H1 (cell line): ENCODE measurements around the gene MXRA7. TPM values are rescaled to one million over a fixed set of nuclear protein-coding genes. Genes with fewer than 3 reads are reported as not detected.

Experiments
- CTCF ChIA-PET: fragments of 300-600 bp; sonication (Branson Sonifier 250); formaldehyde crosslinking; loops from one replicate; lab custom pipeline; 2021; ENCODE audit not compliant: partially characterized antibody; lab: Charles Lee
- POLR2A ChIA-PET: fragments of 300-600 bp; sonication (Branson Sonifier 250); formaldehyde crosslinking; loops from one replicate; lab custom pipeline; 2021; ENCODE audit warnings: inconsistent platforms; ENCODE audit not compliant: partially characterized antibody; lab: Charles Lee
- DNase-seq, 2 experiments: peaks; one replicate each; pipeline versions ENCODE4 v3.0.0 to v3.0.0-alpha.2; 2010 to 2022; ENCODE audit warnings: low spot score in 2 of 2, low read depth in 1 of 2, mixed read lengths in 1 of 2
- FAIRE-seq: peaks from 2 replicates; lab custom pipeline; 2011; peaks lifted over from hg19 to GRCh38; lab: Jason Lieb, UNC
- H2AFZ ChIP-seq: 2 replicates; pipeline ENCODE4 v1.8.1; 2012; ENCODE audit warnings: low read length, inconsistent platforms
- H2AK5ac ChIP-seq: 2 replicates; pipeline ENCODE4 v1.6.1; 2013; ENCODE audit warnings: low read depth, low read length
- H2BK120ac ChIP-seq: replicated peaks from 2 replicates; pipeline ENCODE3; 2013; ENCODE audit warnings: low read depth, low read length, inconsistent platforms
- H2BK12ac ChIP-seq: 2 replicates; pipeline ENCODE4 v1.6.1; 2013; ENCODE audit warnings: low read depth, low read length
- H2BK15ac ChIP-seq: 2 replicates; pipeline ENCODE4 v1.6.1; 2013; ENCODE audit warnings: low read length
- H2BK20ac ChIP-seq: 2 replicates; pipeline ENCODE4 v1.6.1; 2013; ENCODE audit warnings: low read length
- H2BK5ac ChIP-seq: 2 replicates; pipeline ENCODE4 v1.6.1; 2013; ENCODE audit warnings: low read depth, low read length
- H3K14ac ChIP-seq: 2 replicates; pipeline ENCODE4 v1.6.1; 2013; ENCODE audit warnings: inconsistent platforms; ENCODE audit not compliant: insufficient read length
- H3K18ac ChIP-seq: 2 replicates; pipeline ENCODE4 v1.6.1; 2013; ENCODE audit warnings: low read length; ENCODE audit errors: extremely low read depth
- H3K23ac ChIP-seq: 2 replicates; pipeline ENCODE4 v1.6.1; 2013; ENCODE audit warnings: inconsistent platforms; ENCODE audit not compliant: insufficient read length
- H3K23me2 ChIP-seq: 2 replicates; pipeline ENCODE4 v1.6.1; 2013; ENCODE audit warnings: low read depth, low read length
- H3K27ac ChIP-seq: 2 replicates; pipeline ENCODE4 v1.6.1; 2011; ENCODE audit warnings: low read depth, low read length, inconsistent platforms
- H3K27me3 ChIP-seq, 4 experiments: replicated peaks in 1 of 4; 1 replicate in 1 of 4; 2 replicates in 3 of 4; pipeline versions ENCODE4 v1.6.1 to v1.8.1; 2011 to 2013; ENCODE audit warnings: low read length in 3 of 4, mild to moderate bottlenecking in 3 of 4, inconsistent platforms in 2 of 4, mixed read lengths in 2 of 4, moderate library complexity in 1 of 4; ENCODE audit not compliant: control insufficient read depth in 3 of 4, insufficient read depth in 3 of 4; ENCODE audit errors: extremely low read depth in 1 of 4
- H3K36me3 ChIP-seq, 4 experiments: 2 replicates each; pipeline versions ENCODE4 v1.6.1 to v1.8.1; 2011 to 2013; ENCODE audit warnings: mild to moderate bottlenecking in 4 of 4, low read length in 3 of 4, moderate library complexity in 2 of 4, control low read depth in 1 of 4, inconsistent platforms in 1 of 4; ENCODE audit not compliant: insufficient read depth in 4 of 4, control insufficient read depth in 2 of 4
- H3K4ac ChIP-seq: replicated peaks from 2 replicates; pipeline ENCODE3; 2013; ENCODE audit warnings: low read length, low read depth, mixed read lengths, inconsistent platforms; ENCODE audit not compliant: insufficient read length
- H3K4me1 ChIP-seq, 4 experiments: replicated peaks in 1 of 4; 1 replicate in 1 of 4; 2 replicates in 3 of 4; pipeline versions ENCODE4 v1.6.1 to v1.8.1; 2011 to 2013; ENCODE audit warnings: low read length in 3 of 4, inconsistent platforms in 2 of 4, mixed read lengths in 1 of 4; ENCODE audit not compliant: insufficient read depth in 4 of 4, control insufficient read depth in 3 of 4
- H3K4me2 ChIP-seq, 2 experiments: 2 replicates each; pipeline versions ENCODE4 v1.6.1 to v1.8.1; 2011 to 2013; ENCODE audit warnings: low read depth in 2 of 2, low read length in 2 of 2, control low read depth in 1 of 2, inconsistent platforms in 1 of 2, mild to moderate bottlenecking in 1 of 2; ENCODE audit not compliant: insufficient read depth in 1 of 2
- H3K4me3 ChIP-seq, 4 experiments: fragments of 200-600, 300-600 bp in 1 of 4; sonication (generic), shearing (Covaris generic), sonication (Bioruptor Twin) in 1 of 4; 2 replicates each; pipeline versions ENCODE4 v1.5.1 to v1.8.1; 2011 to 2016; ENCODE audit warnings: low read length in 4 of 4, low read depth in 3 of 4, control low read depth in 2 of 4, inconsistent platforms in 2 of 4, mild to moderate bottlenecking in 2 of 4, mixed read lengths in 1 of 4, moderate library complexity in 1 of 4; ENCODE audit not compliant: insufficient read depth in 2 of 4; ENCODE audit errors: extremely low read depth in 1 of 4
- H3K56ac ChIP-seq: replicated peaks from 2 replicates; pipeline ENCODE3; 2013; ENCODE audit warnings: low read depth, mild to moderate bottlenecking, mixed read lengths, low read length, inconsistent platforms; ENCODE audit not compliant: insufficient read length
- H3K79me1 ChIP-seq: 2 replicates; pipeline ENCODE4 v1.6.1; 2013; ENCODE audit warnings: low read depth, low read length, control low read depth
- H3K79me2 ChIP-seq, 2 experiments: 2 replicates each; pipeline versions ENCODE4 v1.6.1 to v1.8.1; 2012 to 2013; ENCODE audit warnings: low read length in 2 of 2, mild to moderate bottlenecking in 2 of 2, inconsistent platforms in 1 of 2; ENCODE audit not compliant: insufficient read depth in 2 of 2, control insufficient read depth in 1 of 2
- H3K9ac ChIP-seq, 4 experiments: replicated peaks in 1 of 4; 1 replicate in 1 of 4; 2 replicates in 3 of 4; pipeline versions ENCODE4 v1.6.1 to v1.8.1; 2011 to 2013; ENCODE audit warnings: low read depth in 3 of 4, low read length in 3 of 4, control low read depth in 2 of 4, mild to moderate bottlenecking in 2 of 4, moderate library complexity in 2 of 4, inconsistent platforms in 1 of 4; ENCODE audit errors: extremely low read depth in 1 of 4
- H3K9me3 ChIP-seq, 2 experiments: 2 replicates each; pipeline versions ENCODE4 v1.6.1 to v1.8.1; 2012 to 2013; ENCODE audit warnings: mild to moderate bottlenecking in 2 of 2, moderate library complexity in 2 of 2, control low read depth in 1 of 2, inconsistent platforms in 1 of 2, low read depth in 1 of 2, low read length in 1 of 2, mixed read lengths in 1 of 2; ENCODE audit not compliant: insufficient read depth in 2 of 2
- H4K20me1 ChIP-seq, 2 experiments: replicated peaks in 1 of 2; 2 replicates each; pipeline versions ENCODE3 to v1.8.1; 2011 to 2013; ENCODE audit warnings: inconsistent platforms in 2 of 2, low read length in 2 of 2, mild to moderate bottlenecking in 1 of 2; ENCODE audit not compliant: insufficient read depth in 2 of 2, control insufficient read depth in 1 of 2
- H4K5ac ChIP-seq: 2 replicates; pipeline ENCODE4 v1.6.1; 2013; ENCODE audit warnings: low read length, low read depth, mixed read lengths, inconsistent platforms; ENCODE audit not compliant: insufficient read length
- H4K8ac ChIP-seq: 2 replicates; pipeline ENCODE4 v1.8.0; 2013; ENCODE audit warnings: mild to moderate bottlenecking, moderate library complexity, low read length, inconsistent platforms; ENCODE audit not compliant: insufficient read depth; ENCODE audit errors: extremely low read depth
- H4K91ac ChIP-seq: replicated peaks from 2 replicates; pipeline ENCODE3; 2013; ENCODE audit warnings: low read length, mixed read lengths, inconsistent platforms; ENCODE audit not compliant: insufficient read length
- BACH1 ChIP-seq: IDR thresholded peaks from 2 replicates; pipeline ENCODE4 v1.6.1; 2012; ENCODE audit warnings: low read length, improper control_type of control experiment
- CTBP2 ChIP-seq: IDR thresholded peaks from 2 replicates; pipeline ENCODE4 v1.7.0; 2011; ENCODE audit warnings: borderline replicate concordance, mild to moderate bottlenecking, moderate library complexity, mixed read lengths, low read length; ENCODE audit not compliant: insufficient read depth, insufficient read length
- EGR1 ChIP-seq: IDR thresholded peaks from 2 replicates; pipeline ENCODE4 v1.6.1; 2011; ENCODE audit warnings: low read depth, low read length, borderline replicate concordance
- EZH2 ChIP-seq: fragments of 200-600 bp; sonication (generic); IDR thresholded peaks from 2 replicates; pipeline ENCODE4 v1.7.1; 2012; ENCODE audit warnings: low read depth, mild to moderate bottlenecking, moderate library complexity, low read length, inconsistent platforms; ENCODE audit not compliant: severe bottlenecking
- GTF2F1 ChIP-seq: IDR thresholded peaks from 2 replicates; pipeline ENCODE4 v1.6.1; 2012; ENCODE audit warnings: low read depth, low read length, improper control_type of control experiment, borderline replicate concordance
- NANOG ChIP-seq: IDR thresholded peaks from 2 replicates; pipeline ENCODE4 v1.6.1; 2011; ENCODE audit warnings: low read length, low read depth, mild to moderate bottlenecking, inconsistent platforms; ENCODE audit not compliant: insufficient read depth, poor library complexity, severe bottlenecking
- POLR2A ChIP-seq, 2 experiments: IDR thresholded peaks; 1 replicate in 1 of 2; 2 replicates in 1 of 2; pipeline ENCODE4 v1.6.1; 2011; ENCODE audit warnings: low read depth in 2 of 2, low read length in 2 of 2, mild to moderate bottlenecking in 2 of 2; ENCODE audit errors: control extremely low read depth in 1 of 2
- POLR2AphosphoS5 ChIP-seq: IDR thresholded peaks from 2 replicates; pipeline ENCODE4 v1.6.1; 2011; ENCODE audit warnings: low read depth, low read length
- RXRA ChIP-seq: IDR thresholded peaks from 2 replicates; pipeline ENCODE4 v1.6.1; 2011; ENCODE audit warnings: low read depth, mild to moderate bottlenecking, low read length, moderate library complexity; ENCODE audit not compliant: insufficient read depth
- SAP30 ChIP-seq: fragments of 300-600 bp; sonication (generic); IDR thresholded peaks from 2 replicates; pipeline ENCODE4 v1.7.1; 2012; ENCODE audit warnings: low read length, moderate library complexity, mild to moderate bottlenecking, inconsistent platforms; ENCODE audit not compliant: insufficient read depth, insufficient replicate concordance
- SUZ12 ChIP-seq: fragments of 200-600 bp; sonication (generic); IDR thresholded peaks from 2 replicates; pipeline ENCODE4 v1.6.1; 2012; ENCODE audit warnings: mild to moderate bottlenecking, inconsistent platforms, low read length, moderate library complexity, mixed read lengths
- USF2 ChIP-seq: IDR thresholded peaks from 2 replicates; pipeline ENCODE4 v1.6.1; 2011; ENCODE audit warnings: low read length, improper control_type of control experiment
- WGBS, 2 experiments: shearing (Covaris generic) in 1 of 2; methylation state at CpG; one replicate each; pipeline versions ENCODE4 v1.1.6 to v1.1.7; 2013 to 2015; ENCODE audit warnings: low lambda C conversion rate in 2 of 2, mixed read lengths in 2 of 2, inconsistent platforms in 1 of 2, low coverage in 1 of 2, missing lambda C conversion rate in 1 of 2; ENCODE audit not compliant: insufficient replicate concordance in 2 of 2, insufficient coverage in 1 of 2, insufficient read length in 1 of 2; ENCODE audit errors: extremely low coverage in 1 of 2, missing lambda C conversion rate in 1 of 2; 5-methylcytosine and 5-hydroxymethylcytosine counted together
- polyA plus RNA-seq, 7 experiments: library from polyadenylated mRNA; depleted of rRNA in 3 of 7; stranded (reverse) in 5 of 7; unstranded in 2 of 7; fragments of >200 nt in 5 of 7; fragments of 200-250 nt in 2 of 7; gene quantifications; 1 replicate in 5 of 7; 2 replicates in 1 of 7; 4 replicates in 1 of 7; pipeline versions ENCODE4 v1.2.1 to v1.2.3, GENCODE V29; 2011 to 2013; ENCODE audit warnings: missing spikeins in 2 of 7, mixed read lengths in 2 of 7
- total RNA-seq: library from RNA; stranded (reverse); fragmentation: NEBNext Ultra II Directional; extraction: Animal tissue kit (Norgen Biotek cat#: 25700); gene quantifications from 2 replicates; pipeline ENCODE4 v1.2.1, GENCODE V29; 2021

The MXRA7 gene
- total and polyA plus RNA-seq, 2 of the 8 experiments (the other 6 are each of a cell fraction or from before 2014, with no cell fraction given): 17.8 to 26.6 TPM

- Histone ChIP-seq H3K4ac (no peak overlapping the region), H3K27me3 (no peaks in the 10 kb centered on the region), H3K79me2 (no peaks in the 10 kb centered on the region), H2BK120ac (no peak overlapping the region), H3K79me1 (no peaks in the 10 kb centered on the region), H3K36me3 (no peaks in the 10 kb centered on the region), H4K5ac (no peak overlapping the region), H2BK12ac (no peak overlapping the region), H3K27ac (no peak overlapping the region), H3K23me2 (no peaks in the 10 kb centered on the region), H3K56ac (no peak overlapping the region), H3K9ac (no peak overlapping the region), H2AFZ (no peak overlapping the region), H4K20me1 (peaks cover 0 to 2% of the 10 kb centered on the region in 2 experiments), H2BK20ac (no peak overlapping the region), H3K18ac (no peak overlapping the region), H3K4me2 (no peak overlapping the region), H3K23ac (no peak overlapping the region), H3K9me3 (no peaks in the 10 kb centered on the region), H4K91ac (no peak overlapping the region), H3K4me3 (no peak overlapping the region), H2AK5ac (no peak overlapping the region), H2BK15ac (no peak overlapping the region), H4K8ac (no peak overlapping the region), H2BK5ac (no peak overlapping the region), H3K4me1 (peaks cover 0 to 8% (median 4%) of the 10 kb centered on the region in 4 experiments; a peak in 5 of 7 replicates), H3K14ac (no peak overlapping the region)
- POLR2A ChIA-PET: interaction anchor here (1.1 kb wide), 2 partner anchors 54 to 59 kb away, joined by 3 read pairs; partner anchors contain the start of gene SRSF2
- CTCF ChIA-PET: interaction anchor here (0.7 to 1.5 kb wide), 4 partner anchors 25 to 127 kb away, joined by 3 to 5 read pairs (median 4); no protein-coding TSS in a partner anchor
- FAIRE-seq (no peak), DNase-seq (no peak)
- no peak for TF ChIP-seq BACH1
- TF ChIP-seq GTF2F1: no peak
- no peak for TF ChIP-seq NANOG
- TF ChIP-seq CTBP2: no peak
- no peak for TF ChIP-seq POLR2AphosphoS5
- TF ChIP-seq SUZ12: no peak
- no peak for TF ChIP-seq EGR1
- TF ChIP-seq RXRA: no peak
- TF ChIP-seq POLR2A (IDR thresholded peaks at IDR 0.05; ENCODE audit: control extremely low read depth in 1 of 2, low read depth in 2 of 2, low read length in 2 of 2): no peak
- TF ChIP-seq USF2: no peak
- no peak for TF ChIP-seq SAP30
- TF ChIP-seq EZH2: no peak
- 82% methylated on average over 12 of the region's 12 CpGs; no CpG with 5 or more reads in 1 of the 2 experiments for WGBS, 2 experiments
These were observed 32.4 kb downstream of the MXRA7 start for GRCh38 chr17:76678330-76678729.
